HEK293 (cell line): ENCODE measurements around the gene XCL1.
"Not testable (repeated sequence)": the region's sequence is repeated elsewhere in the genome, so short reads cannot be mapped to it uniquely, and the experiment has no call there.

Experiments
- CTCF ChIA-PET: fragments of 350-600 bp; formaldehyde crosslinking; extraction: SDS; loops from one replicate; lab custom pipeline; 2021; ENCODE audit warnings: antibody characterized with exemption; lab: Yijun Ruan, JAX
- POLR2A ChIA-PET: fragments of 300-600 bp; formaldehyde crosslinking; extraction: SDS; loops from one replicate; lab custom pipeline; 2020; ENCODE audit warnings: antibody characterized with exemption, inconsistent platforms; lab: Yijun Ruan, JAX
- H3K27ac ChIP-seq: fragments of 200-500 bp; sonication (Bioruptor generic); 2 replicates; pipeline ENCODE4 v1.5.1; 2014; ENCODE audit warnings: low read depth, low read length, control low read depth, inconsistent platforms; ENCODE audit errors: extremely low read depth
- H3K36me3 ChIP-seq, 2 experiments: fragments of 200-500 bp in 1 of 2; sonication (Bioruptor generic) in 1 of 2; 1 replicate in 1 of 2; 2 replicates in 1 of 2; pipeline ENCODE4 v1.5.1; 2014 to 2017; ENCODE audit warnings: inconsistent platforms in 2 of 2, low read length in 2 of 2; ENCODE audit not compliant: control insufficient read depth in 2 of 2, insufficient read depth in 1 of 2
- H3K4me1 ChIP-seq: fragments of 200-500 bp; sonication (Bioruptor generic); 2 replicates; pipeline ENCODE4 v1.5.1; 2014; ENCODE audit warnings: mild to moderate bottlenecking, low read length, inconsistent platforms; ENCODE audit not compliant: control insufficient read depth, insufficient read depth
- H3K4me3 ChIP-seq: 2 replicates; pipeline ENCODE4 v1.5.1; 2011; ENCODE audit warnings: low read depth, mild to moderate bottlenecking, control low read depth, low read length, moderate library complexity
- H3K9me3 ChIP-seq: fragments of 200-500 bp; sonication (Bioruptor generic); 2 replicates; pipeline ENCODE4 v1.5.1; 2014; ENCODE audit warnings: low read depth, low read length, inconsistent platforms; ENCODE audit not compliant: control insufficient read depth, insufficient read depth
- EGR2 ChIP-seq: fragments of 450-650 bp; formaldehyde crosslinking; IDR thresholded peaks from 2 replicates; pipeline ENCODE4 v1.5.1; 2016; ENCODE audit warnings: low read depth, missing biosample characterization, missing genetic modification characterization
- MYNN ChIP-seq: fragments of 450-650 bp; formaldehyde crosslinking; IDR thresholded peaks from 2 replicates; pipeline ENCODE4 v1.5.1; 2016; ENCODE audit warnings: missing biosample characterization, missing genetic modification characterization, borderline replicate concordance
- MZF1 ChIP-seq: fragments of 450-650 bp; formaldehyde crosslinking; IDR thresholded peaks from 2 replicates; pipeline ENCODE4 v1.5.1; 2017; ENCODE audit warnings: missing biosample characterization, missing genetic modification characterization, borderline replicate concordance
- RBAK ChIP-seq: fragments of 450-650 bp; formaldehyde crosslinking; IDR thresholded peaks from 2 replicates; pipeline ENCODE4 v1.5.1; 2016; ENCODE audit warnings: missing biosample characterization, missing genetic modification characterization
- YY1 ChIP-seq: fragments of 450-650 bp; formaldehyde crosslinking; IDR thresholded peaks from 2 replicates; pipeline ENCODE4 v1.5.1; 2018; ENCODE audit warnings: missing biosample characterization, missing genetic modification characterization
- ZBTB21 ChIP-seq: fragments of 450-650 bp; formaldehyde crosslinking; IDR thresholded peaks from 2 replicates; pipeline ENCODE4 v1.5.1; 2017; ENCODE audit warnings: missing biosample characterization, missing genetic modification characterization
- ZFHX2 ChIP-seq: fragments of 450-650 bp; formaldehyde crosslinking; conservative IDR thresholded peaks from 2 replicates; pipeline ENCODE4 v1.5.1; 2016; ENCODE audit warnings: missing biosample characterization, missing genetic modification characterization
- ZNF211 ChIP-seq: fragments of 450-650 bp; formaldehyde crosslinking; IDR thresholded peaks from 2 replicates; pipeline ENCODE4 v1.5.1; 2016; ENCODE audit warnings: low read depth, missing biosample characterization, missing genetic modification characterization
- ZNF423 ChIP-seq: fragments of 450-650 bp; formaldehyde crosslinking; IDR thresholded peaks from 2 replicates; pipeline ENCODE4 v1.5.1; 2016; ENCODE audit warnings: missing biosample characterization, missing genetic modification characterization
- ZNF558 ChIP-seq: fragments of 450-650 bp; formaldehyde crosslinking; IDR thresholded peaks from 2 replicates; pipeline ENCODE4 v1.5.1; 2016; ENCODE audit warnings: missing biosample characterization, missing genetic modification characterization
- ZNF654 ChIP-seq: fragments of 450-650 bp; formaldehyde crosslinking; IDR thresholded peaks from 2 replicates; pipeline ENCODE4 v1.5.1; 2016; ENCODE audit warnings: low read depth, missing biosample characterization, missing genetic modification characterization
- ZNF658 ChIP-seq: fragments of 450-650 bp; formaldehyde crosslinking; IDR thresholded peaks from 2 replicates; pipeline ENCODE4; 2016; ENCODE audit warnings: missing biosample characterization, missing genetic modification characterization
- ZNF660 ChIP-seq: fragments of 450-650 bp; IDR thresholded peaks from 2 replicates; pipeline ENCODE4 v1.5.1; 2018; ENCODE audit warnings: missing biosample characterization, mild to moderate bottlenecking, missing genetic modification characterization
- ZNF768 ChIP-seq: fragments of 450-650 bp; formaldehyde crosslinking; IDR thresholded peaks from 2 replicates; pipeline ENCODE4 v1.5.1; 2018; ENCODE audit warnings: missing biosample characterization, mild to moderate bottlenecking, missing genetic modification characterization
- TF ChIP-seq, protein P1 (sequence below): fragments of 450-650 bp; formaldehyde crosslinking; IDR thresholded peaks from 2 replicates; pipeline ENCODE4 v1.5.1; 2016; ENCODE audit warnings: missing biosample characterization, missing genetic modification characterization

The XCL1 gene

DNA sequence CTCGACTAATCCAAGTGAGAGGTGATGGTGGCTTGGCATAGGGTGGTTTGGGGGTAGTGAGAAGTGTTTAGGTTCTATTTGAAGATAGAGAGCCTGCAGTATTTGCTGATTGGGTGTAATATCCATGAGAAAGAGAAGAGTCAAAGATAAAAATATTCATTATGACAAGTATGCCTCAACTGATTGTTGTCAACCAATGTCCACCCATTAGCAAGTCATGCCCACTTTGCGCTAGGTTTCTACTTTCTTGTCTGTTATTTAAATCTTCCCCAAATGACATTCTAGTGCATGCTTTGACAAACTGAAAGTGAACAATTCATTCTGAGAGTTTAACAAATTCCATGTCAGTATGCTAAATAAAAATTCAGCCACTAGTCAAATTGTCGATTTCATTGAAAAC is 3.8 kb upstream of the XCL1 start:
- Histone ChIP-seq H3K4me3 (no peak overlapping the region), H3K9me3 (no peaks in the 10 kb centered on the region), H3K4me1 (no peaks in the 10 kb centered on the region), H3K27ac (no peak overlapping the region), H3K36me3 (no peaks in the 10 kb centered on the region)
- ChIA-PET CTCF (interaction anchor here (1.0 kb wide), 1 partner anchor 133 kb away, joined by 3 read pairs; no protein-coding TSS in a partner anchor), POLR2A (no interaction called here)
- no peak for TF ChIP-seq ZNF768 (tag by site-specific recombination)
- no peak for TF ChIP-seq ZNF658 (tag by site-specific recombination)
- no peak for TF ChIP-seq YY1 (tag by site-specific recombination)
- TF ChIP-seq ZBTB21 (tag by site-specific recombination): no peak
- no peak for TF ChIP-seq ZNF423 (tag by site-specific recombination)
- TF ChIP-seq, protein P1, sequence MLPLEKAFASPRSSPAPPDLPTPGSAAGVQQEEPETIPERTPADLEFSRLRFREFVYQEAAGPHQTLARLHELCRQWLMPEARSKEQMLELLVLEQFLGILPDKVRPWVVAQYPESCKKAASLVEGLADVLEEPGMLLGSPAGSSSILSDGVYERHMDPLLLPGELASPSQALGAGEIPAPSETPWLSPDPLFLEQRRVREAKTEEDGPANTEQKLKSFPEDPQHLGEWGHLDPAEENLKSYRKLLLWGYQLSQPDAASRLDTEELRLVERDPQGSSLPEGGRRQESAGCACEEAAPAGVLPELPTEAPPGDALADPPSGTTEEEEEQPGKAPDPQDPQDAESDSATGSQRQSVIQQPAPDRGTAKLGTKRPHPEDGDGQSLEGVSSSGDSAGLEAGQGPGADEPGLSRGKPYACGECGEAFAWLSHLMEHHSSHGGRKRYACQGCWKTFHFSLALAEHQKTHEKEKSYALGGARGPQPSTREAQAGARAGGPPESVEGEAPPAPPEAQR (tag by site-specific recombination): no peak
- no peak for TF ChIP-seq ZFHX2 (tag by site-specific recombination)
- TF ChIP-seq ZNF211: no peak
- TF ChIP-seq MYNN (tag by site-specific recombination): no peak
- TF ChIP-seq EGR2: no peak
- TF ChIP-seq RBAK (tag by site-specific recombination): no peak
- no peak for TF ChIP-seq ZNF558 (tag by site-specific recombination)

DNA sequence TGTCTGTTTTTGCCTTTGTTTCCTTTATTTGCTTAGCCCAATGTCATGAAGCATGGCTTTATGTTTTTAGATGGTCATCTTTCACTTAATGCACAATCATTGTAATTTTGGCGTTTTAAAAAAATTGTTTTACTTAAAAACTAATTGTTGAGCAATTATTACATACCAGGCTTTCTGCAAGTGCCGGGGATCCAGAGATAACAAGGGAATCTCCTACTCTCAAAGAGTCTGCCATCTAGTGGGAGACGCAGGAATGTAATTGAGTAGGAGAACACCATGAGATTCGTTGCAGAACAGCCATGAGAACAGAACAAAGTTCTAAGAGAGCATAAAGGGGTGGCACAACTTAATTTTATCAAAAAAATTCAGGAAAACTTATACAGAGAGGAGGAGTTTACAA is 2.2 kb upstream of the XCL1 start:
- CTCF ChIA-PET: interaction anchor here (0.7 to 1.2 kb wide), 5 partner anchors 232 to 1393 kb away, joined by 3 to 5 read pairs (median 3); no protein-coding TSS in a partner anchor
- POLR2A ChIA-PET, H3K4me3 ChIP-seq, H3K36me3 ChIP-seq, H3K9me3 ChIP-seq, H3K27ac ChIP-seq, H3K4me1 ChIP-seq: not testable (repeated sequence)
- TF ChIP-seq ZNF660 (tag by site-specific recombination) (peak; percentile 53; the same call in 1 of the 2 replicates), ZNF654 (peak; percentile 43), MZF1 (peak; percentile 94; the same call in 1 of the 2 replicates)

DNA sequence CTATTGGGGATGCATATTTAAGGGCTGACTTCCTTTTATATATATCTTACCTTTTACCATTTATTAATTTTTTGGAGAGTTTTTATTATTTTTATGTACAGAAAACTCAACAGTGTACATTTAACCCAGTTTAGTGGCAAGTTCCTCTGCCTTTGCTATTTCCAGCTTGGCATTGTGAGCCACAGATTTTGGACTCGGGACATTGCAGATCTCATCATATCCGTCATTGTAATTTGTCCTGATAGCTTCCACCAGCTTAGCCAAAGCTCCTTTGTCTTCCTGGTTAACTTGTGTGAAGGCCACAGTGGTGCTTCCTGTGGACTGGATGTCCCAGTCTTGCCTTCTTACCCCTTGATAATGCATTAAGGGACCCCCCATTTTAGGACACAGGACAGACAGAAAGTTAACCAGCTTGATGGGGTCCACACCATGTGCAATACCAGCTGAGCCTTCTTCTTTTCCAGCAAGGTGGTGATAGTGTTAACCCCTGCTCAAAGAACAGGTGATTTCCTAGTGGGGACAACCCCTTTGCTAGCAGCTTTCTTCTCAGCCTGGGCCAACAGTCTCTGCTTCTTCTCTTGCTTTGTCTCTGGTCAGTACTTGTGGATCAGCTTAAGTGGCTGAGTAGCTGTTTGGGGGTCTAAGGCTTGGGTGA is 2.3 kb downstream of the XCL1 start:
- H3K4me3 ChIP-seq, POLR2A ChIA-PET, H3K36me3 ChIP-seq, H3K9me3 ChIP-seq, H3K4me1 ChIP-seq, H3K27ac ChIP-seq: not testable (repeated sequence)
- CTCF ChIA-PET: interaction anchor here (1.6 to 2.7 kb wide), 3 partner anchors 10 to 236 kb away, joined by 4 to 13 read pairs (median 8); no protein-coding TSS in a partner anchor

DNA sequence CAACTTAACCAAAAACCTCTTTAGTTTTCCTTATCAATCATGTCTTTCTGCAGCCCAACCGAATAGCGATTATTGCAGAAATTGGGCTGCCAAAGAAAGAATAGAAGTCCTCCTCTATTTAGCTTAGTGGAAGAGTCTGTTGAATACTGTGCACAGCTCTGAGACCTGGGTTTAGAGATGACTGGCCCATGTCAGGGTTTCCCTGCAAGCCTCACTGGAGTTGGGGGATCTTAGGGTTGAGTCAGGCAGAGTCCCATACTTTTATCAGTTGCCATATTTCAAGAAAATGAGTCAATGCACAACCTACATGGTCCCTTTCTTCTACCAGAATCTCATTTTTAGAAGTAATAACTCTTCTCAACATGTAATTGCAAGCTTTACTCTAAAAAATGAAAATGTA is 3.9 kb downstream of the XCL1 start:
- H3K4me3 ChIP-seq, H3K36me3 ChIP-seq, H3K4me1 ChIP-seq, H3K27ac ChIP-seq, POLR2A ChIA-PET, H3K9me3 ChIP-seq: not testable (repeated sequence)
- CTCF ChIA-PET: interaction anchor here (2.6 kb wide), 1 partner anchor 238 kb away, joined by 8 read pairs; no protein-coding TSS in a partner anchor

DNA sequence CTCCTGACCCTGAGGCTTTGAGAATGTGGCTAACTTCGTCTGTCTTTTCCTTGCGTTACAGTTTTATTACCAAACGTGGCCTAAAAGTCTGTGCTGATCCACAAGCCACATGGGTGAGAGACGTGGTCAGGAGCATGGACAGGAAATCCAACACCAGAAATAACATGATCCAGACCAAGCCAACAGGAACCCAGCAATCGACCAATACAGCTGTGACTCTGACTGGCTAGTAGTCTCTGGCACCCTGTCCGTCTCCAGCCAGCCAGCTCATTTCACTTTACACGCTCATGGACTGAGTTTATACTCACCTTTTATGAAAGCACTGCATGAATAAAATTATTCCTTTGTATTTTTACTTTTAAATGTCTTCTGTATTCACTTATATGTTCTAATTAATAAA is 4.6 kb downstream of the XCL1 start:
- POLR2A ChIA-PET: not testable (repeated sequence)

More for the DNA sequence above, 4.6 kb downstream of the XCL1 start:
- H3K4me1 ChIP-seq, H3K9me3 ChIP-seq, H3K4me3 ChIP-seq, H3K36me3 ChIP-seq, H3K27ac ChIP-seq, CTCF ChIA-PET: not testable (repeated sequence)
